ENCODE data around the gene XRCC1.

- TF ChIP-seq POLR2A (IDR thresholded peaks at IDR 0.05) = no peak
- TF ChIP-seq, protein P1, sequence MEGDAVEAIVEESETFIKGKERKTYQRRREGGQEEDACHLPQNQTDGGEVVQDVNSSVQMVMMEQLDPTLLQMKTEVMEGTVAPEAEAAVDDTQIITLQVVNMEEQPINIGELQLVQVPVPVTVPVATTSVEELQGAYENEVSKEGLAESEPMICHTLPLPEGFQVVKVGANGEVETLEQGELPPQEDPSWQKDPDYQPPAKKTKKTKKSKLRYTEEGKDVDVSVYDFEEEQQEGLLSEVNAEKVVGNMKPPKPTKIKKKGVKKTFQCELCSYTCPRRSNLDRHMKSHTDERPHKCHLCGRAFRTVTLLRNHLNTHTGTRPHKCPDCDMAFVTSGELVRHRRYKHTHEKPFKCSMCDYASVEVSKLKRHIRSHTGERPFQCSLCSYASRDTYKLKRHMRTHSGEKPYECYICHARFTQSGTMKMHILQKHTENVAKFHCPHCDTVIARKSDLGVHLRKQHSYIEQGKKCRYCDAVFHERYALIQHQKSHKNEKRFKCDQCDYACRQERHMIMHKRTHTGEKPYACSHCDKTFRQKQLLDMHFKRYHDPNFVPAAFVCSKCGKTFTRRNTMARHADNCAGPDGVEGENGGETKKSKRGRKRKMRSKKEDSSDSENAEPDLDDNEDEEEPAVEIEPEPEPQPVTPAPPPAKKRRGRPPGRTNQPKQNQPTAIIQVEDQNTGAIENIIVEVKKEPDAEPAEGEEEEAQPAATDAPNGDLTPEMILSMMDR (IDR thresholded peaks at IDR 0.05) = no peak
- no peak for TF ChIP-seq EP300 (IDR thresholded peaks at IDR 0.05)
These were observed 11.4 kb downstream of the XRCC1 start for GRCh38 chr19:43563816-43564457.
